Measurements from ENCODE around the gene SNAPC4. TPM values are rescaled to one million over a fixed set of nuclear protein-coding genes. Genes with fewer than 3 reads are reported as not detected.
"Not testable (repeated sequence)": the region's sequence is repeated elsewhere in the genome, so short reads cannot be mapped to it uniquely, and the experiment has no call there.

SNAPC4 gene
- total and polyA plus RNA-seq, 4 donors: 6.8 to 12.4 (median 9.8) TPM

DNA sequence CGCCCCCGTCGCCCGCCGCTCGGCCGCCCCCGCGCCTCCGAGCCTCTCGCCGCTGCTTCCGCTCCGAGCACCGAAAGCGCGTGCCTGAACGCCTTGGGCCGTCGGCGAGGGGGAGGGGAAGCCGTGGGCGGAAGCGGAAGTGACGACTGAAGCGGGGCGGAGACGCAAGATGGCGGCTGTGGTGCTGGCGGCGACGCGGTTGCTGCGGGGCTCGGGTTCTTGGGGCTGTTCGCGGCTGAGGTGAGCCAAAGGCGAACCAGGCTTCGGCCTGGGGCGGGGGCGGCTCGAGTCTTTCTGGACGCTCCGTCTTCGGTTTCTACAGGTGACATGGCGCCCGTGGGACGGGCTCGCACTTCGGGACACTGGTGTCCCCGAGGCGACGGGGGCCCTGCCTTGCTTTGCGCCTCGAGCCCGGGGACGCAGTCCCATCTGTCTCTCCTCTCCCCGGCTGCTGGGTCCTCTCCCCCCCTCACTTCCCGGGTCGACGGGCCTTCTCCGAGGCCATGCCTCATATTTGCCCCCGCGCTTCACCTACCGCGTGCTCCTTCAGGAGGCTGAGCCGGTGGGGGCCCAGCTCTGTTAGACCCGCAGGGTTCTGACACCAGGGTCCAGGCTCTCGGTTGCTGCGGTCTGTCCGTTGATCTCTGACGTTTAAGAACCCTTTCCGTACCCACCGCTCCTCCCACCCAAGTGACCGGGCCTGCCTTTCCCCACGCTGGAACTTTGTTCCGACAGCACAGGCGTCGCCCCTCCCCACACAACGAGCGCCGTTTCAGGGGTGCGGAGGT, 10.7 kb upstream of the SNAPC4 start, which contains the start of the genes ENTR1 and PMPCA:
TSS of gene ENTR1 (minus strand) at position 115 of the 788 bp plus-strand sequence. CDS start 217 bp downstream, outside the sequence.
TSS of gene PMPCA (plus strand) at position 159 of the 788 bp plus-strand sequence. CDS start at position 170, 11 bp downstream.
- Histone ChIP-seq H3K27me3 (ENCODE audit: control insufficient read depth in 3 of 3, insufficient read depth in 3 of 3, low read length in 2 of 3) (no peaks in the 10 kb centered on the region), H3K36me3 (ENCODE audit: control insufficient read depth in 4 of 4, insufficient read depth in 4 of 4, low read length in 4 of 4) (peaks cover 5 to 38% (median 30%) of the 10 kb centered on the region in 4 donors), H3K27ac (ENCODE audit: low read depth in 1 of 2, low read length in 1 of 2) (peak within 1 kb of the TSS; percentile 88 to 94), H3K4me1 (ENCODE audit: control insufficient read depth in 5 of 5, insufficient read depth in 5 of 5, low read length in 5 of 5) (peaks cover 0 to 19% (median 8%) of the 10 kb centered on the region in 5 donors), H3K9ac (ENCODE audit: insufficient read depth in 1 of 2, low read length in 2 of 2) (peak within 1 kb of the TSS; percentile 66 to 74), H3K4me3 (peak within 1 kb of the TSS; percentile 82), H3K9me3 (ENCODE audit: control insufficient read depth in 4 of 4, insufficient read depth in 3 of 4, low read length in 3 of 4) (no peaks in the 10 kb centered on the region)
- 0% methylated on average over 74 to 83 of the region's 83 CpGs for WGBS, 2 donors
- DNase-seq (peak; percentile 90 to 95 (median 92)), ATAC-seq (ENCODE audit: insufficient read depth, low FRiP score) (peak; percentile 86)
- no peak for TF ChIP-seq CTCF (IDR thresholded peaks at IDR 0.05; ENCODE audit: control extremely low read depth, extremely low read depth)

DNA sequence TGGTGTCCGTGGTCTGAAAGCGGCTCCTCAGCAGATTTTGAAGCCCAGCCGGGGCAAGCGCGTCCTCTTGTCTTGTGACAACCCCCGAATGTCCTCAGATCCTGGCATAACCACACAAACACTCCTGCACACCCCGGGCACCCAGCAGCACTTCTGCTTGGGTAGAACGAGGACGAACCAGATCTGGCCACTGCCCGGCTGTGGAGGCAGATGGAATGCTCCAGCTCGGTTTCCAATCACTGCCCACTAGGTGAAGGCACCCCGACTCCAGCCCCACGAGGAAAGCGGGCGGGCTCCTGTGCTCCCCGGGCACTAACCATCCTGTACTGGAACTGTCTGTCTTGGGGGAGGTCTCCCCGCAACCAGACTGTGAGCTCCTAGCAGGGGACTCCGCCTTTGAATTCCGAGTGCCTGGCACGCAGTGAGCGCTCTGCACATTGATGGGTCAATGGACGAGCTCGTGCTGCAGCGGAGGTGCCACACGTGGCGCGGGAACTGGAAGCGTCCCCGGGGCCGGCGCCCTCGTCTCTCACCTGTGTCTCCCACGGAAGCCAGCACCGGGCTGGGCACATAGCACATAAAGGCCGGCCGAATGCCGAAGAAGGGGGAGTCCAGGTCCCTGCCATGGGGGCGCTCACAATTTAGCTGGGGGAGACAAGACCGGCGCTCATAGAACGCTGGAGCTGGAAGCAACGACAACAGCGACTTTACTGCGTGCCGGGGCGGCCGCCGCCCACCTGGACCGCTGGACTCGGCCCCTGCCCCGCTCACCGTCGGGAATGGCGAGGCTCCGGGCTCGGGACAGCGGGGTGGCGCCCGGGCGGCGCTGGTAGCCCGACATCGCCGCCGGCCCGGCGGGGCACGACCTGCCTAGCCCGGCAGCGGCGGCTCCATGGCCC, 9.8 kb upstream of the SNAPC4 start:
- Histone ChIP-seq H3K27me3 (ENCODE audit: control insufficient read depth in 3 of 3, insufficient read depth in 3 of 3, low read length in 2 of 3) (no peaks in the 10 kb centered on the region), H3K4me3 (peak overlapping the region; percentile 82), H3K4me1 (ENCODE audit: control insufficient read depth in 5 of 5, insufficient read depth in 5 of 5, low read length in 5 of 5) (peaks cover 0 to 19% (median 8%) of the 10 kb centered on the region in 5 donors), H3K9ac (ENCODE audit: insufficient read depth in 1 of 2, low read length in 2 of 2) (no peak overlapping the region), H3K27ac (ENCODE audit: low read depth in 1 of 2, low read length in 1 of 2) (peak overlapping the region; percentile 69 to 76), H3K9me3 (ENCODE audit: control insufficient read depth in 4 of 4, insufficient read depth in 3 of 4, low read length in 3 of 4) (no peaks in the 10 kb centered on the region), H3K36me3 (ENCODE audit: control insufficient read depth in 4 of 4, insufficient read depth in 4 of 4, low read length in 4 of 4) (peaks cover under 1 to 37% (median 28%) of the 10 kb centered on the region in 4 donors)
- ATAC-seq (ENCODE audit: insufficient read depth, low FRiP score) (peak; percentile 5), DNase-seq (peak; percentile 11 to 28 (median 20))
- no peak for TF ChIP-seq CTCF (IDR thresholded peaks at IDR 0.05; ENCODE audit: control extremely low read depth, extremely low read depth)
- WGBS, 2 donors: 7 to 8% methylated on average over 58 to 71 of the region's 71 CpGs

- no peak for TF ChIP-seq CTCF (IDR thresholded peaks at IDR 0.05; ENCODE audit: control extremely low read depth, extremely low read depth)
- H3K27me3 ChIP-seq (ENCODE audit: control insufficient read depth in 3 of 3, insufficient read depth in 3 of 3, low read length in 2 of 3): no peaks in the 10 kb centered on the region
- ATAC-seq (ENCODE audit: insufficient read depth, low FRiP score): no peak
- no peak for DNase-seq
- no peak overlapping the region for H3K4me3 ChIP-seq
- 90% methylated on average over 7 of the region's 7 CpGs for WGBS, 2 donors
- no peaks in the 10 kb centered on the region for H3K9me3 ChIP-seq (ENCODE audit: control insufficient read depth in 4 of 4, insufficient read depth in 3 of 4, low read length in 3 of 4)
- no peak overlapping the region for H3K9ac ChIP-seq (ENCODE audit: insufficient read depth in 1 of 2, low read length in 2 of 2)
- H3K27ac ChIP-seq (ENCODE audit: low read depth in 1 of 2, low read length in 1 of 2): no peak overlapping the region
- H3K36me3 ChIP-seq (ENCODE audit: control insufficient read depth in 4 of 4, insufficient read depth in 4 of 4, low read length in 4 of 4): peaks cover 0 to 32% (median 14%) of the 10 kb centered on the region in 4 donors
- peaks cover 0 to 19% (median 8%) of the 10 kb centered on the region in 5 donors for H3K4me1 ChIP-seq (ENCODE audit: control insufficient read depth in 5 of 5, insufficient read depth in 5 of 5, low read length in 5 of 5)
Measured at GRCh38 chr9:136407911-136408310, 7.9 kb upstream of the SNAPC4 start.

- Histone ChIP-seq H3K4me1 (ENCODE audit: control insufficient read depth in 5 of 5, insufficient read depth in 5 of 5, low read length in 5 of 5) (peaks cover 0 to 19% (median 8%) of the 10 kb centered on the region in 5 donors), H3K36me3 (ENCODE audit: control insufficient read depth in 4 of 4, insufficient read depth in 4 of 4, low read length in 4 of 4) (peaks cover 0 to 29% (median 11%) of the 10 kb centered on the region in 4 donors)
- not testable (repeated sequence) for H3K27ac ChIP-seq (ENCODE audit: low read depth in 1 of 2, low read length in 1 of 2); H3K27me3 ChIP-seq (ENCODE audit: control insufficient read depth in 3 of 3, insufficient read depth in 3 of 3, low read length in 2 of 3); DNase-seq; H3K4me3 ChIP-seq; H3K9me3 ChIP-seq (ENCODE audit: control insufficient read depth in 4 of 4, insufficient read depth in 3 of 4, low read length in 3 of 4); ATAC-seq (ENCODE audit: insufficient read depth, low FRiP score); H3K9ac ChIP-seq (ENCODE audit: insufficient read depth in 1 of 2, low read length in 2 of 2)
- WGBS, 2 donors: 94 to 96% methylated on average over 28 of the region's 28 CpGs
Measured at GRCh38 chr9:136407061-136407460, 7.1 kb upstream of the SNAPC4 start.

- not testable (repeated sequence) for H3K27ac ChIP-seq (ENCODE audit: low read depth in 1 of 2, low read length in 1 of 2); H3K4me1 ChIP-seq (ENCODE audit: control insufficient read depth in 5 of 5, insufficient read depth in 5 of 5, low read length in 5 of 5); H3K27me3 ChIP-seq (ENCODE audit: control insufficient read depth in 3 of 3, insufficient read depth in 3 of 3, low read length in 2 of 3); ATAC-seq (ENCODE audit: insufficient read depth, low FRiP score); DNase-seq; H3K9ac ChIP-seq (ENCODE audit: insufficient read depth in 1 of 2, low read length in 2 of 2); H3K4me3 ChIP-seq; H3K9me3 ChIP-seq (ENCODE audit: control insufficient read depth in 4 of 4, insufficient read depth in 3 of 4, low read length in 3 of 4)
- WGBS, 2 donors: 92 to 96% methylated on average over 10 of the region's 10 CpGs
- peaks cover 0 to 29% (median 9%) of the 10 kb centered on the region in 4 donors for H3K36me3 ChIP-seq (ENCODE audit: control insufficient read depth in 4 of 4, insufficient read depth in 4 of 4, low read length in 4 of 4)
Measured at GRCh38 chr9:136405904-136406303, 5.9 kb upstream of the SNAPC4 start.

All from lung (tissue), 12 donors.